Measurements from ENCODE around the gene MINDY4B. TPM values are rescaled to one million over a fixed set of nuclear protein-coding genes. Genes with fewer than 3 reads are reported as not detected.

The MINDY4B gene
- total RNA-seq, 2 experiments from 2014 or later, result not detected

GRCh38 chr3:150844484-150844883 is 60.8 kb downstream of the MINDY4B start:
- Mint-ChIP-seq H3K9me3 (ENCODE audit: low read depth) (no peaks in the 10 kb centered on the region), H3K4me1 (no peaks in the 10 kb centered on the region), H3K27ac (no peak overlapping the region), H3K4me3 (no peak overlapping the region), H3K36me3 (ENCODE audit: low read depth) (no peaks in the 10 kb centered on the region), H3K27me3 (peaks cover 15% of the 10 kb centered on the region)
- DNase-seq, result no peak
- ChIA-PET CTCF (interaction anchor here (1.1 kb wide), 1 partner anchor 14 kb away, joined by 3 read pairs; no protein-coding TSS in a partner anchor), POLR2A (no interaction called here)
- intact Hi-C loops (cut with DNase I, micrococcal nuclease), result no loop called here
- ATAC-seq, result no peak

GRCh38 chr3:150843241-150843640 is 62.0 kb downstream of the MINDY4B start:
- peaks cover 21% of the 10 kb centered on the region for H3K27me3 Mint-ChIP-seq
- no peak overlapping the region for H3K4me3 Mint-ChIP-seq
- ChIA-PET POLR2A (no interaction called here), CTCF (interaction anchor here (0.7 to 1.3 kb wide), 4 partner anchors 13 to 55 kb away, joined by 3 to 4 read pairs (median 3); no protein-coding TSS in a partner anchor)
- no peaks in the 10 kb centered on the region for H3K36me3 Mint-ChIP-seq (ENCODE audit: low read depth)
- no peaks in the 10 kb centered on the region for H3K4me1 Mint-ChIP-seq
- no peak for ATAC-seq
- intact Hi-C loops (cut with DNase I, micrococcal nuclease), result no loop called here
- no peak overlapping the region for H3K27ac Mint-ChIP-seq
- no peaks in the 10 kb centered on the region for H3K9me3 Mint-ChIP-seq (ENCODE audit: low read depth)
- no peak for DNase-seq

GRCh38 chr3:150840802-150841515 is 64.3 kb downstream of the MINDY4B start:
- H3K27ac Mint-ChIP-seq, result no peak overlapping the region
- no peaks in the 10 kb centered on the region for H3K4me1 Mint-ChIP-seq
- no peaks in the 10 kb centered on the region for H3K9me3 Mint-ChIP-seq (ENCODE audit: low read depth)
- intact Hi-C loops (cut with DNase I, micrococcal nuclease), result no loop called here
- no peaks in the 10 kb centered on the region for H3K36me3 Mint-ChIP-seq (ENCODE audit: low read depth)
- ATAC-seq (peak; percentile 42), DNase-seq (peak; percentile 14)
- CTCF ChIA-PET, result no interaction called here
- H3K27me3 Mint-ChIP-seq, result peaks cover 21% of the 10 kb centered on the region
- no peak overlapping the region for H3K4me3 Mint-ChIP-seq
- POLR2A ChIA-PET, result interaction anchor here (0.6 kb wide), 1 partner anchor 89 kb away, joined by 4 read pairs; no protein-coding TSS in a partner anchor

GRCh38 chr3:150830745-150831144 is 74.5 kb downstream of the MINDY4B start:
- no peaks in the 10 kb centered on the region for H3K9me3 Mint-ChIP-seq (ENCODE audit: low read depth)
- H3K27ac Mint-ChIP-seq, result no peak overlapping the region
- DNase-seq (no peak), ATAC-seq (no peak)
- intact Hi-C loops (cut with DNase I, micrococcal nuclease), result loop anchor here in 1 of 2 experiments (1.0 kb wide), 1 partner anchor 109 kb away; no protein-coding TSS in a partner anchor
- CTCF ChIA-PET, result interaction anchor here (0.6 to 2.5 kb wide), 12 partner anchors 8 to 424 kb away, joined by 3 to 10 read pairs (median 4); no protein-coding TSS in a partner anchor
- no peaks in the 10 kb centered on the region for H3K27me3 Mint-ChIP-seq
- no peaks in the 10 kb centered on the region for H3K36me3 Mint-ChIP-seq (ENCODE audit: low read depth)
- POLR2A ChIA-PET, result no interaction called here
- H3K4me3 Mint-ChIP-seq, result no peak overlapping the region
- no peaks in the 10 kb centered on the region for H3K4me1 Mint-ChIP-seq

- H3K27ac Mint-ChIP-seq, result no peak overlapping the region
- peak; percentile 60 for ATAC-seq
- no peaks in the 10 kb centered on the region for H3K9me3 Mint-ChIP-seq (ENCODE audit: low read depth)
- no peak overlapping the region for H3K4me3 Mint-ChIP-seq
- H3K4me1 Mint-ChIP-seq, result no peaks in the 10 kb centered on the region
- DNase-seq, result peak; percentile 33
- peaks cover 2% of the 10 kb centered on the region for H3K27me3 Mint-ChIP-seq
- ChIA-PET POLR2A (no interaction called here), CTCF (interaction anchor here (0.6 to 2.5 kb wide), 12 partner anchors 9 to 423 kb away, joined by 3 to 10 read pairs (median 4); no protein-coding TSS in a partner anchor)
- H3K36me3 Mint-ChIP-seq (ENCODE audit: low read depth), result no peaks in the 10 kb centered on the region
- intact Hi-C loops (cut with DNase I, micrococcal nuclease), result loop anchor here in 1 of 2 experiments (1.0 kb wide), 1 partner anchor 109 kb away; no protein-coding TSS in a partner anchor
Observed at GRCh38 chr3:150830094-150830681, 75.1 kb downstream of the MINDY4B start.

- CTCF ChIA-PET, result interaction anchor here (1.0 to 2.5 kb wide), 3 partner anchors 14 to 107 kb away, joined by 3 to 7 read pairs (median 4); no protein-coding TSS in a partner anchor
Observed at GRCh38 chr3:150829408-150829807, 75.8 kb downstream of the MINDY4B start.

GRCh38 chr3:150828997-150829396 is 76.2 kb downstream of the MINDY4B start:
- intact Hi-C loops (cut with DNase I, micrococcal nuclease), result no loop called here
- CTCF ChIA-PET, result interaction anchor here (2.5 kb wide), 1 partner anchor 107 kb away, joined by 7 read pairs; no protein-coding TSS in a partner anchor
- H3K27ac Mint-ChIP-seq, result no peak overlapping the region

More at GRCh38 chr3:150829408-150829807, 75.8 kb downstream of the MINDY4B start:
- Mint-ChIP-seq H3K4me3 (no peak overlapping the region), H3K27ac (no peak overlapping the region), H3K9me3 (ENCODE audit: low read depth) (no peaks in the 10 kb centered on the region), H3K4me1 (no peaks in the 10 kb centered on the region), H3K36me3 (ENCODE audit: low read depth) (no peaks in the 10 kb centered on the region), H3K27me3 (peaks cover 2% of the 10 kb centered on the region)
- intact Hi-C loops (cut with DNase I, micrococcal nuclease), result no loop called here
- ATAC-seq, result no peak
- DNase-seq, result no peak
- POLR2A ChIA-PET, result no interaction called here

GRCh38 chr3:150828261-150828660 is 77.0 kb downstream of the MINDY4B start:
- DNase-seq, result no peak
- intact Hi-C loops (cut with DNase I, micrococcal nuclease), result no loop called here
- ChIA-PET POLR2A (interaction anchor here (0.6 kb wide), 1 partner anchor 64 kb away, joined by 3 read pairs; no protein-coding TSS in a partner anchor), CTCF (no interaction called here)
- no peaks in the 10 kb centered on the region for H3K36me3 Mint-ChIP-seq (ENCODE audit: low read depth)
- no peaks in the 10 kb centered on the region for H3K9me3 Mint-ChIP-seq (ENCODE audit: low read depth)
- peaks cover 2% of the 10 kb centered on the region for H3K27me3 Mint-ChIP-seq
- no peak overlapping the region for H3K27ac Mint-ChIP-seq
- no peak overlapping the region for H3K4me3 Mint-ChIP-seq
- ATAC-seq, result no peak
- no peaks in the 10 kb centered on the region for H3K4me1 Mint-ChIP-seq

More at GRCh38 chr3:150828997-150829396, 76.2 kb downstream of the MINDY4B start:
- ATAC-seq (no peak), DNase-seq (no peak)
- Mint-ChIP-seq H3K27me3 (peaks cover 2% of the 10 kb centered on the region), H3K36me3 (ENCODE audit: low read depth) (no peaks in the 10 kb centered on the region), H3K9me3 (ENCODE audit: low read depth) (no peaks in the 10 kb centered on the region), H3K4me1 (no peaks in the 10 kb centered on the region), H3K4me3 (no peak overlapping the region)
- POLR2A ChIA-PET, result interaction anchor here (0.6 kb wide), 1 partner anchor 65 kb away, joined by 3 read pairs; no protein-coding TSS in a partner anchor

GRCh38 chr3:150826466-150827282 is 78.6 kb downstream of the MINDY4B start:
- Mint-ChIP-seq H3K4me1 (no peaks in the 10 kb centered on the region), H3K9me3 (ENCODE audit: low read depth) (no peaks in the 10 kb centered on the region), H3K36me3 (ENCODE audit: low read depth) (no peaks in the 10 kb centered on the region), H3K27me3 (peaks cover 2% of the 10 kb centered on the region), H3K4me3 (no peak overlapping the region), H3K27ac (no peak overlapping the region)
- POLR2A ChIA-PET, result no interaction called here
- CTCF ChIA-PET, result interaction anchor here (0.7 to 1.8 kb wide), 4 partner anchors 11 to 202 kb away, joined by 3 to 6 read pairs (median 4); no protein-coding TSS in a partner anchor
- intact Hi-C loops (cut with DNase I, micrococcal nuclease), result no loop called here
- ATAC-seq (no peak), DNase-seq (no peak)

GRCh38 chr3:150825916-150826377 is 79.3 kb downstream of the MINDY4B start:
- Mint-ChIP-seq H3K4me1 (no peaks in the 10 kb centered on the region), H3K4me3 (no peak overlapping the region), H3K36me3 (ENCODE audit: low read depth) (no peaks in the 10 kb centered on the region), H3K9me3 (ENCODE audit: low read depth) (no peaks in the 10 kb centered on the region), H3K27ac (no peak overlapping the region), H3K27me3 (peaks cover 2% of the 10 kb centered on the region)
- DNase-seq (no peak), ATAC-seq (no peak)
- intact Hi-C loops (cut with DNase I, micrococcal nuclease), result no loop called here
- ChIA-PET POLR2A (no interaction called here), CTCF (interaction anchor here (0.7 to 1.8 kb wide), 4 partner anchors 30 to 202 kb away, joined by 3 to 4 read pairs (median 4); no protein-coding TSS in a partner anchor)
